CD4-positive, alpha-beta T cell treated with Interleukin-15 for 4 hours (primary cell): Measurements from ENCODE around the gene CLSTN2.

Experiments
- DNase-seq: peaks from one replicate; pipeline ENCODE4 v3.0.0-alpha.2; 2020; ENCODE audit warnings: low spot score

The CLSTN2 gene

GRCh38 chr3:140455521-140456214 is 520.7 kb downstream of the CLSTN2 start:
- DNase-seq, result no peak

GRCh38 chr3:140456974-140457373 is 522.0 kb downstream of the CLSTN2 start:
- DNase-seq, result no peak

GRCh38 chr3:140459462-140459861 is 524.5 kb downstream of the CLSTN2 start:
- DNase-seq, result no peak

GRCh38 chr3:140461250-140461649 is 526.3 kb downstream of the CLSTN2 start:
- no peak for DNase-seq

- DNase-seq, result no peak
Observed at GRCh38 chr3:140463355-140463754, 528.4 kb downstream of the CLSTN2 start.

- no peak for DNase-seq
Observed at GRCh38 chr3:140465988-140466387, 531.0 kb downstream of the CLSTN2 start.

GRCh38 chr3:140466535-140466934 is 531.5 kb downstream of the CLSTN2 start:
- no peak for DNase-seq

- no peak for DNase-seq
Observed at GRCh38 chr3:140467104-140467577, 532.2 kb downstream of the CLSTN2 start.

GRCh38 chr3:140467796-140468315 is 532.9 kb downstream of the CLSTN2 start:
- DNase-seq, result no peak

- DNase-seq, result no peak
Observed at GRCh38 chr3:140468407-140468806, 533.4 kb downstream of the CLSTN2 start.

GRCh38 chr3:140469491-140469890 is 534.5 kb downstream of the CLSTN2 start:
- no peak for DNase-seq

GRCh38 chr3:140470211-140470610 is 535.2 kb downstream of the CLSTN2 start:
- DNase-seq, result no peak

- DNase-seq, result no peak
Observed at GRCh38 chr3:140470962-140471361, 536.0 kb downstream of the CLSTN2 start.

- no peak for DNase-seq
Observed at GRCh38 chr3:140472306-140473020, 537.5 kb downstream of the CLSTN2 start.

GRCh38 chr3:140487566-140487965 is 552.6 kb downstream of the CLSTN2 start:
- no peak for DNase-seq

GRCh38 chr3:140493271-140493670 is 558.3 kb downstream of the CLSTN2 start:
- no peak for DNase-seq

- DNase-seq, result no peak
Observed at GRCh38 chr3:140494970-140495369, 560.0 kb downstream of the CLSTN2 start.

GRCh38 chr3:140497331-140497730 is 562.3 kb downstream of the CLSTN2 start:
- no peak for DNase-seq

GRCh38 chr3:140499114-140499757 is 564.3 kb downstream of the CLSTN2 start:
- no peak for DNase-seq

GRCh38 chr3:140500473-140500872 is 565.5 kb downstream of the CLSTN2 start:
- DNase-seq, result no peak

- DNase-seq, result no peak
Observed at GRCh38 chr3:140501061-140501769, 566.2 kb downstream of the CLSTN2 start.

- no peak for DNase-seq
Observed at GRCh38 chr3:140501770-140502364, 566.9 kb downstream of the CLSTN2 start.
